Type B pancreatic cell (in vitro differentiated cells): ENCODE measurements around the gene ANTXR2. TPM values are rescaled to one million over a fixed set of nuclear protein-coding genes. Genes with fewer than 3 reads are reported as not detected.

Experiments used
- DNase-seq: peaks from one replicate; pipeline ENCODE4 v3.0.0; 2021; ENCODE audit warnings: mixed read lengths; ENCODE audit not compliant: unreplicated experiment; ENCODE audit errors: extremely low spot score
- H3K27ac Mint-ChIP-seq: 2 replicates; pipeline ENCODE4 v1.8.0; 2021; ENCODE audit warnings: mild to moderate bottlenecking, mixed read lengths
- H3K27me3 Mint-ChIP-seq: 2 replicates; pipeline ENCODE4 v1.8.0; 2021; ENCODE audit warnings: mixed read lengths
- H3K36me3 Mint-ChIP-seq: 2 replicates; pipeline ENCODE4 v1.8.0; 2021; ENCODE audit warnings: mixed read lengths
- H3K4me1 Mint-ChIP-seq: one replicate; pipeline ENCODE4 v1.8.0; 2021; ENCODE audit warnings: mixed read lengths; ENCODE audit not compliant: unreplicated experiment
- H3K4me3 Mint-ChIP-seq: 2 replicates; pipeline ENCODE4 v1.8.0; 2021; ENCODE audit warnings: mild to moderate bottlenecking, mixed read lengths
- H3K9me3 Mint-ChIP-seq: 2 replicates; pipeline ENCODE4 v1.8.0; 2021; ENCODE audit warnings: mixed read lengths
- total RNA-seq: library from RNA; stranded (reverse); gene quantifications from 2 replicates; pipeline ENCODE4 v1.2.1, GENCODE V29; 2021; ENCODE audit warnings: low replicate concordance
- TF ChIP-seq, protein P1 (sequence below): fragments of 200-600 bp; sonication (generic); conservative IDR thresholded peaks from 2 replicates; pipeline ENCODE4 v1.5.0; 2021; ENCODE audit warnings: antibody characterized with exemption, mild to moderate bottlenecking

Gene ANTXR2
- total RNA-seq, 1 donor from 2014 or later: 30.4 TPM

DNA sequence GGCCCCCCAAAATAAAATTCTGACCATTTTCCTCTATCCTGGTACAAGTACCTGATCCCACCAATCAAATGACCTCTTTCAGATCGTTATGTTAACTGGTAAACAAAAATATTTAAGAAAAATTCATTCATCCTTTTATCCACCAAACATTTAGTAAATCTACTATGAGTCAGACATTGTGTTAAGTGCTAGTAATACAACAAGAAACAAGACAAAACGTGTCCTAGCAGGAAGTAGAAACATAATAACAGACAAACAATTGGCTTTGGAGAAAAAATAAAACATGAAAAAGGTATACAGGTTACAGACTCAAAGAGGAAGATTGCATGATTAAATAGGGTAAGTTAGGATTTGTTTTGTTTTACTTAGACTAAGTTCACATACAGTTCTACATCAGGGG is 43.7 kb downstream of the ANTXR2 start:
- Mint-ChIP-seq H3K4me1 (no peaks in the 10 kb centered on the region), H3K27me3 (no peaks in the 10 kb centered on the region), H3K27ac (no peak overlapping the region), H3K9me3 (no peaks in the 10 kb centered on the region), H3K36me3 (peaks cover 7% of the 10 kb centered on the region), H3K4me3 (no peak overlapping the region)
- TF ChIP-seq, protein P1, sequence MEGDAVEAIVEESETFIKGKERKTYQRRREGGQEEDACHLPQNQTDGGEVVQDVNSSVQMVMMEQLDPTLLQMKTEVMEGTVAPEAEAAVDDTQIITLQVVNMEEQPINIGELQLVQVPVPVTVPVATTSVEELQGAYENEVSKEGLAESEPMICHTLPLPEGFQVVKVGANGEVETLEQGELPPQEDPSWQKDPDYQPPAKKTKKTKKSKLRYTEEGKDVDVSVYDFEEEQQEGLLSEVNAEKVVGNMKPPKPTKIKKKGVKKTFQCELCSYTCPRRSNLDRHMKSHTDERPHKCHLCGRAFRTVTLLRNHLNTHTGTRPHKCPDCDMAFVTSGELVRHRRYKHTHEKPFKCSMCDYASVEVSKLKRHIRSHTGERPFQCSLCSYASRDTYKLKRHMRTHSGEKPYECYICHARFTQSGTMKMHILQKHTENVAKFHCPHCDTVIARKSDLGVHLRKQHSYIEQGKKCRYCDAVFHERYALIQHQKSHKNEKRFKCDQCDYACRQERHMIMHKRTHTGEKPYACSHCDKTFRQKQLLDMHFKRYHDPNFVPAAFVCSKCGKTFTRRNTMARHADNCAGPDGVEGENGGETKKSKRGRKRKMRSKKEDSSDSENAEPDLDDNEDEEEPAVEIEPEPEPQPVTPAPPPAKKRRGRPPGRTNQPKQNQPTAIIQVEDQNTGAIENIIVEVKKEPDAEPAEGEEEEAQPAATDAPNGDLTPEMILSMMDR: no peak
- no peak for DNase-seq

DNA sequence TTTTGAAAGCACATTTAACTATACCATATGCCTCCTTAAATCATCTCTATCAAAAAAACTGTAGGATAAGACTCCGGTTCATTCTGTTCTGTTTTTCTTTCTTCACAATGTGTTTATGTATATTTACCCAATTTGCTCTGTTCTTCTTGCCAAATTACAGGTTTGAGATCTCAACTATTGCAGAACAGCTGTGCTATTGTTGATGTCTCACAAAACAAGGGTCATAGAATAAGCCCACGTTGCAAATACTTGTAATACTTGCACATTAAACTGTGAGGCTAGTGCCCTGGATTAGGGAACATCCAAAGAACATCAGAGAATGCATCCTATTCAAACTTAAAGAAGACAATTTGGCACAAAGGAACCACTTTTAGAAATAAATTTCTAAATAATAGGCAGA is 45.4 kb downstream of the ANTXR2 start:
- Mint-ChIP-seq H3K9me3 (no peaks in the 10 kb centered on the region), H3K27ac (no peak overlapping the region), H3K36me3 (peaks cover 7% of the 10 kb centered on the region), H3K4me1 (no peaks in the 10 kb centered on the region), H3K4me3 (no peak overlapping the region), H3K27me3 (no peaks in the 10 kb centered on the region)
- TF ChIP-seq, protein P1: no peak
- no peak for DNase-seq

DNA sequence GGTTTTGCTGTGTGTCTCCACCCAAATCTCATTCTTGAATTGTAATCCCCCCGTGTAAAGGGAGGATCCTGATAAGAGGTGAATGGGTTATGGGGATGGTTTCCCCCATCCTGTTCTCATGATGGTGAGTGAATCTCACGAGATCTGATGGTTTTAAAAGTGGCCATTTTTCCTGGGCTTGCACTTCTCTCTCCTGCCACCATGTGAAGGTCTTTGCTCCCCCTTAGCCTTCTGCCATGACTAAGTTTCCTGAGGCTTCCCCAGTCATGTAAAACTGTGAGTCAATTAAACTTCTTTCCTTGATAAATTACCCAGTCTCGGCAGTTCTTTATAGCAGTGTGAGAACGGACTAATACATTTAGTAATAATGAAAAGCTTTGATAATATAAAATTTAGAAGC is 46.9 kb downstream of the ANTXR2 start:
- peaks cover 15% of the 10 kb centered on the region for H3K36me3 Mint-ChIP-seq
- H3K27ac Mint-ChIP-seq: no peak overlapping the region
- H3K4me3 Mint-ChIP-seq: no peak overlapping the region
- no peak for DNase-seq
- H3K9me3 Mint-ChIP-seq: no peaks in the 10 kb centered on the region
- TF ChIP-seq, protein P1: no peak
- no peaks in the 10 kb centered on the region for H3K27me3 Mint-ChIP-seq
- H3K4me1 Mint-ChIP-seq: no peaks in the 10 kb centered on the region

DNA sequence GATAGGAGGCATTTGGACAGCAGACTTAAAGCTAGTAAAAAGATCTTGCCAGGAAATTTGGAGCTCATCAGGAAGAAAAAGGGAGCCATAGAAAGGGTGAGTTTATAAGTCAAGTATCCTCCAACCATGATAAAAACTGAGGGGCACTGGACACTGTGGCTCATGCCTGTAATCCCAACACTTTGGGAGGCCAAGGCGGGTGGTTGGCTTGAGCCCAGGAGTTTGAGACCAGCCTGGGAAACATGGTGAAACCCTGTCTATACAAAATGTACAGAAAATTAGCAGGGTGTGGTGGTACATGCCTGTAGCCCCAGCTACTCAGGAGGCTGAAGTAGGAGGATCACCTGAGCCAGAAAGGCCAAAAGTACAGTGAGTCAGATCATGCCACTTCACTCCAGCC is 48.7 kb downstream of the ANTXR2 start:
- Mint-ChIP-seq H3K9me3 (no peaks in the 10 kb centered on the region), H3K4me1 (no peaks in the 10 kb centered on the region), H3K27me3 (no peaks in the 10 kb centered on the region), H3K27ac (no peak overlapping the region), H3K4me3 (no peak overlapping the region), H3K36me3 (peaks cover 15% of the 10 kb centered on the region)
- DNase-seq: no peak
- TF ChIP-seq, protein P1: no peak

DNA sequence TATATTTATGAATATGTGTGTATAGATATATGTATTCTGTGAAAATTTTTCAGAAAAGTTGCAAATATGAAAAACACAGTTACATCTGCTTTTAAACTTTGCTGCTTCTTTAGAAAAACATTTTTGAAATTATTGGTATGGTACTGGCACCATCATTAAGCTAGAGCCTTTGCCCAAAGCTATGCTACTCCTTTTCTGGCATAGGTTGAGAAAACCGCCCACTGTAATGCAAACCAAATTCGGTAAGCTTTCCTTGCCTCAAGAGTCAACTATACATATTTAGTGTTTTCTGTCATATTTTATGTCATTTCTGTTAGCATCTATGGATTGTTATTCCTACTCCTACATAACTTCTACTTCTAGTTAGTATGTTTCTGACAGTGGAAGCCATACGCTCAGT is 50.7 kb downstream of the ANTXR2 start:
- no peaks in the 10 kb centered on the region for H3K9me3 Mint-ChIP-seq
- H3K4me1 Mint-ChIP-seq: no peaks in the 10 kb centered on the region
- H3K27me3 Mint-ChIP-seq: no peaks in the 10 kb centered on the region
- H3K36me3 Mint-ChIP-seq: peaks cover 15% of the 10 kb centered on the region
- TF ChIP-seq, protein P1: no peak
- no peak overlapping the region for H3K27ac Mint-ChIP-seq
- H3K4me3 Mint-ChIP-seq: no peak overlapping the region
- DNase-seq: no peak

DNA sequence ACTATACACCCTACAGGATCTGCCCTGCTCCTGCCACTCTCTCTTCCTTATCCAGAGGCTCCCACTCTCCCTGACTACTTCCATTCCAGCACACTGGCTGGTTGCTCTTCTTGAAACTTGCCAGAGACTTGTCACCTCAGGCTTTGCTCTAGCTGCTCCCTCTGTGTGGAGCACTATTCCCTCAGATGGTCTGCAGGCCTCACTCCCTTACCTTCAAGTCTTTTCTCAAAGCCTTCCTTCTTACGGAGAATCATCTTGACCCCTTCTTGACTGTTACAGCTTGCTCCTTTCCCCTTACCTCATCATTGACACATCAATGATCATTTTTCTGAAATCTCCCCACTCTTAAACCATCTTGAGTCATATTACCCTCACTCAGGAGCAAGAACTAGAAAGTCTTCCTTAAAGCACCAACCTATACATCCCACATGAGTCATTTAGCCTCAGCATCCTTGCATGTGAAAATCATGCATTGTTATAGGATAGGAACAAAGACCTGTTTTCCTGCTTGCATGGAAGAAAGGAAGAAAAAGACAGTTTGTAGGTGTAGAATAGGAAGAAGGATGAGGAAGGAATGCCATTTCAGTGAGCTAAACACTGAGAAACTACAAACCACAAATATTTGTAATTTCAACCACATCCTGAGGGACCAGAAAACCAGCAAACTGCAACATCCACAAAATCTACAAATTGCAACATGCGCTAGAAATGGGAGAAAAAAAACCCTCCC is 55.7 kb downstream of the ANTXR2 start:
- Mint-ChIP-seq H3K4me1 (no peaks in the 10 kb centered on the region), H3K4me3 (no peak overlapping the region), H3K36me3 (peaks cover 7% of the 10 kb centered on the region), H3K27ac (no peak overlapping the region), H3K27me3 (no peaks in the 10 kb centered on the region), H3K9me3 (no peaks in the 10 kb centered on the region)
- no peak for DNase-seq
- TF ChIP-seq, protein P1: no peak
